ENCODE measurements around the gene ZNF19.

ZNF19 gene

GRCh38 chr16:71440669-71441347 lies 48.3 kb downstream of the ZNF19 start:
- no peak for DNase-seq

- DNase-seq: no peak
Measured at GRCh38 chr16:71439523-71439922, 49.6 kb downstream of the ZNF19 start.

GRCh38 chr16:71436473-71436872 lies 52.7 kb downstream of the ZNF19 start:
- DNase-seq: no peak

GRCh38 chr16:71432906-71433305 lies 56.2 kb downstream of the ZNF19 start:
- DNase-seq: no peak

GRCh38 chr16:71431991-71432390 lies 57.1 kb downstream of the ZNF19 start:
- DNase-seq: no peak

- DNase-seq: no peak
Measured at GRCh38 chr16:71431176-71431575, 57.9 kb downstream of the ZNF19 start.

GRCh38 chr16:71430744-71431143 lies 58.4 kb downstream of the ZNF19 start:
- no peak for DNase-seq

GRCh38 chr16:71429581-71429980 lies 59.5 kb downstream of the ZNF19 start:
- no peak for DNase-seq

- no peak for DNase-seq
Measured at GRCh38 chr16:71428883-71429282, 60.2 kb downstream of the ZNF19 start.

- DNase-seq: no peak
Measured at GRCh38 chr16:71428385-71428784, 60.7 kb downstream of the ZNF19 start.

- no peak for DNase-seq
Measured at GRCh38 chr16:71426880-71427615, 62.1 kb downstream of the ZNF19 start.

GRCh38 chr16:71426069-71426879 lies 62.9 kb downstream of the ZNF19 start:
- DNase-seq: peak; percentile 60

- no peak for DNase-seq
Measured at GRCh38 chr16:71425746-71426068, 63.4 kb downstream of the ZNF19 start.

GRCh38 chr16:71424626-71425025 lies 64.5 kb downstream of the ZNF19 start:
- no peak for DNase-seq

- no peak for DNase-seq
Measured at GRCh38 chr16:71423865-71424264, 65.3 kb downstream of the ZNF19 start.
